ENCODE results near the gene ALS2CL.
"Not testable (repeated sequence)": the region's sequence is repeated elsewhere in the genome, so short reads cannot be mapped to it uniquely, and the experiment has no call there.

The ALS2CL gene

GRCh38 chr3:46715507-46716175 lies 22.2 kb upstream of the ALS2CL start:
- no peak for DNase-seq (ENCODE audit: low read depth)

- DNase-seq (ENCODE audit: low read depth): no peak
Measured at GRCh38 chr3:46714728-46715506, 21.4 kb upstream of the ALS2CL start.

- no peak for DNase-seq (ENCODE audit: low read depth)
Measured at GRCh38 chr3:46713898-46714552, 20.5 kb upstream of the ALS2CL start.

- DNase-seq (ENCODE audit: low read depth): no peak
Measured at GRCh38 chr3:46713050-46713897, 19.8 kb upstream of the ALS2CL start.

GRCh38 chr3:46712191-46713049 lies 18.9 kb upstream of the ALS2CL start:
- DNase-seq (ENCODE audit: low read depth): no peak

- DNase-seq (ENCODE audit: low read depth): no peak
Measured at GRCh38 chr3:46711760-46712159, 18.3 kb upstream of the ALS2CL start.

- no peak for DNase-seq (ENCODE audit: low read depth)
Measured at GRCh38 chr3:46711305-46711704, 17.8 kb upstream of the ALS2CL start.

- no peak for DNase-seq (ENCODE audit: low read depth)
Measured at GRCh38 chr3:46710671-46711295, 17.3 kb upstream of the ALS2CL start.

- no peak for DNase-seq (ENCODE audit: low read depth)
Measured at GRCh38 chr3:46710229-46710628, 16.8 kb upstream of the ALS2CL start.

- DNase-seq (ENCODE audit: low read depth): no peak
Measured at GRCh38 chr3:46709721-46710120, 16.2 kb upstream of the ALS2CL start.

- no peak for DNase-seq (ENCODE audit: low read depth)
Measured at GRCh38 chr3:46709157-46709654, 15.7 kb upstream of the ALS2CL start.

- no peak for DNase-seq (ENCODE audit: low read depth)
Measured at GRCh38 chr3:46708401-46709156, 15.1 kb upstream of the ALS2CL start.

- DNase-seq (ENCODE audit: low read depth): no peak
Measured at GRCh38 chr3:46707601-46708011, 14.1 kb upstream of the ALS2CL start.

- DNase-seq (ENCODE audit: low read depth): no peak
Measured at GRCh38 chr3:46706771-46707582, 13.5 kb upstream of the ALS2CL start.

- DNase-seq (ENCODE audit: low read depth): no peak
Measured at GRCh38 chr3:46705751-46706552, 12.5 kb upstream of the ALS2CL start.

GRCh38 chr3:46705022-46705530 lies 11.6 kb upstream of the ALS2CL start:
- peak; percentile 38 for DNase-seq (ENCODE audit: low read depth)

- not testable (repeated sequence) for DNase-seq (ENCODE audit: low read depth)
Measured at GRCh38 chr3:46704346-46704745, 10.9 kb upstream of the ALS2CL start.

GRCh38 chr3:46703013-46703520 lies 9.6 kb upstream of the ALS2CL start:
- no peak for DNase-seq (ENCODE audit: low read depth)

Data from activated gamma-delta T cell treated with anti-CD3 and anti-CD28 coated beads, Interleukin-2, amount 50 U/mL, for 16 hours (primary cell).